Endothelial cell of umbilical vein (primary cell): ENCODE data around the gene IMPG1.

ENCODE experiments used
- CTCF ChIP-seq, 2 donors: IDR thresholded peaks; 1 replicate in 1 of 2; 2 replicates in 1 of 2; pipeline ENCODE4 v1.5.1; 2011; ENCODE audit warnings: low read length in 2 of 2, mild to moderate bottlenecking in 2 of 2, moderate library complexity in 2 of 2, control low read depth in 1 of 2, inconsistent platforms in 1 of 2, low read depth in 1 of 2; ENCODE audit not compliant: insufficient read depth in 1 of 2; ENCODE audit errors: extremely low read depth in 1 of 2
- EZH2 ChIP-seq: IDR thresholded peaks from 2 replicates; pipeline ENCODE4 v1.6.1; 2012; ENCODE audit warnings: borderline replicate concordance, low read depth, mild to moderate bottlenecking, moderate library complexity, low read length, inconsistent platforms; ENCODE audit not compliant: severe bottlenecking
- FOS ChIP-seq: IDR thresholded peaks from 2 replicates; pipeline ENCODE4 v1.6.1; 2011; ENCODE audit warnings: mild to moderate bottlenecking, low read length, moderate library complexity, borderline replicate concordance; ENCODE audit not compliant: insufficient read depth
- GATA2 ChIP-seq: IDR thresholded peaks from 2 replicates; pipeline ENCODE4 v1.7.0; 2011; ENCODE audit warnings: low read depth, mild to moderate bottlenecking, moderate library complexity, mixed read lengths, low read length; ENCODE audit not compliant: insufficient read length, insufficient read depth
- JUN ChIP-seq: IDR thresholded peaks from 2 replicates; pipeline ENCODE4 v1.6.1; 2011; ENCODE audit warnings: borderline replicate concordance, low read depth; ENCODE audit not compliant: insufficient read length, insufficient read depth
- MAX ChIP-seq: IDR thresholded peaks from 2 replicates; pipeline ENCODE4 v1.6.1; 2011; ENCODE audit not compliant: insufficient read depth, insufficient read length
- MYC ChIP-seq: IDR thresholded peaks from one replicate; pipeline ENCODE4 v1.6.1; 2011; ENCODE audit warnings: mild to moderate bottlenecking, low read depth, low read length
- POLR2A ChIP-seq: IDR thresholded peaks from 2 replicates; pipeline ENCODE4 v1.6.1; 2012; ENCODE audit warnings: low read depth, mild to moderate bottlenecking, control low read depth, low read length
- POLR2AphosphoS5 ChIP-seq: IDR thresholded peaks from 2 replicates; pipeline ENCODE4 v1.6.1; 2012; ENCODE audit warnings: low read depth, mild to moderate bottlenecking, control low read depth, low read length, moderate library complexity; ENCODE audit not compliant: insufficient read depth

GRCh38 chr6:76052314-76052713 lies 20.1 kb downstream of the IMPG1 start:
- TF ChIP-seq CTCF (IDR thresholded peaks at IDR 0.05; ENCODE audit: extremely low read depth in 1 of 2, insufficient read depth in 1 of 2, low read depth in 1 of 2, low read length in 2 of 2) (no peak), POLR2A (no peak), EZH2 (no peak), JUN (no peak), POLR2AphosphoS5 (no peak), GATA2 (no peak), MAX (no peak), MYC (no peak), FOS (no peak)
